GM23338 (cell line): ENCODE results near the gene SETD1B. TPM values are rescaled to one million over a fixed set of nuclear protein-coding genes. Genes with fewer than 3 reads are reported as not detected.
"Not testable (repeated sequence)": the region's sequence is repeated elsewhere in the genome, so short reads cannot be mapped to it uniquely, and the experiment has no call there.

Experiments
- ATAC-seq: fragments of 200-7000 bp; cut with Tn5 transposase; 3 replicates; pipeline ENCODE4 v1.9.1; 2020
- DNase-seq: peaks from one replicate; pipeline ENCODE4 v3.0.0-alpha.2; 2015; ENCODE audit warnings: low spot score
- H2AFZ ChIP-seq: fragments of 200-600 bp; sonication (generic); 2 replicates; pipeline ENCODE4 v1.8.0; 2016; ENCODE audit warnings: antibody characterized with exemption, mild to moderate bottlenecking, moderate library complexity
- H3F3A ChIP-seq: fragments of 200-600 bp; sonication (generic); replicated peaks from 2 replicates; pipeline ENCODE4 v1.8.0; 2017; ENCODE audit warnings: antibody characterized with exemption, mixed run types, low read depth
- H3K27ac ChIP-seq: fragments of 200-600 bp; sonication (generic); 2 replicates; pipeline ENCODE4 v1.6.1; 2016; ENCODE audit warnings: low read depth
- H3K27me3 ChIP-seq: fragments of 200-600 bp; sonication (generic); 2 replicates; pipeline ENCODE4 v1.8.0; 2016; ENCODE audit warnings: mild to moderate bottlenecking, mixed run types, moderate library complexity; ENCODE audit not compliant: insufficient read depth
- H3K36me3 ChIP-seq: fragments of 200-600 bp; sonication (generic); 2 replicates; pipeline ENCODE4 v1.8.0; 2016; ENCODE audit warnings: mild to moderate bottlenecking; ENCODE audit not compliant: insufficient read depth
- H3K4me1 ChIP-seq: fragments of 200-600 bp; sonication (generic); 2 replicates; pipeline ENCODE4 v1.8.0; 2016; ENCODE audit warnings: mild to moderate bottlenecking, moderate library complexity; ENCODE audit not compliant: insufficient read depth
- H3K4me2 ChIP-seq: fragments of 200-600 bp; sonication (generic); 2 replicates; pipeline ENCODE4 v1.7.1; 2017; ENCODE audit warnings: mixed run types
- H3K4me3 ChIP-seq: fragments of 200-600 bp; sonication (generic); 2 replicates; pipeline ENCODE4 v1.6.1; 2016; ENCODE audit warnings: mixed run types
- H3K79me2 ChIP-seq: fragments of 200-600 bp; sonication (generic); replicated peaks from 2 replicates; pipeline ENCODE4 v1.8.0; 2017; ENCODE audit warnings: mild to moderate bottlenecking; ENCODE audit not compliant: insufficient read depth
- H3K9me2 ChIP-seq: fragments of 200-600 bp; sonication (generic); 2 replicates; pipeline ENCODE4 v1.8.0; 2017; ENCODE audit not compliant: insufficient read depth
- H4K20me1 ChIP-seq: fragments of 200-600 bp; sonication (generic); replicated peaks from 2 replicates; pipeline ENCODE4 v1.8.0; 2017; ENCODE audit warnings: mild to moderate bottlenecking; ENCODE audit not compliant: insufficient read depth
- H3K27ac Mint-ChIP-seq: 2 replicates; pipeline ENCODE4 v1.8.0; 2020; ENCODE audit warnings: inconsistent platforms, mild to moderate bottlenecking, moderate library complexity, mixed read lengths
- H3K27me3 Mint-ChIP-seq: 3 replicates; pipeline ENCODE4 v1.8.0; 2022; ENCODE audit warnings: low read depth, mild to moderate bottlenecking, moderate library complexity, mixed read lengths, inconsistent platforms; ENCODE audit not compliant: insufficient read depth, poor library complexity
- H3K36me3 Mint-ChIP-seq: 3 replicates; pipeline ENCODE4 v1.8.0; 2021; ENCODE audit warnings: low read depth, mild to moderate bottlenecking, inconsistent platforms, moderate library complexity, mixed read lengths
- H3K4me1 Mint-ChIP-seq: 3 replicates; pipeline ENCODE4 v1.8.0; 2020; ENCODE audit warnings: mild to moderate bottlenecking, inconsistent platforms, mixed read lengths
- H3K4me3 Mint-ChIP-seq: 3 replicates; pipeline ENCODE4 v1.8.0; 2021; ENCODE audit warnings: moderate library complexity, mild to moderate bottlenecking, inconsistent platforms, mixed read lengths
- H3K9me3 Mint-ChIP-seq: 3 replicates; pipeline ENCODE4 v1.8.0; 2020; ENCODE audit warnings: moderate library complexity, mild to moderate bottlenecking, inconsistent platforms, mixed read lengths
- CREB1 ChIP-seq: fragments of 250-450 bp; sonication (Bioruptor Pico); IDR thresholded peaks from 2 replicates; pipeline ENCODE4 v1.5.0; 2020; ENCODE audit warnings: low read depth, mild to moderate bottlenecking, moderate library complexity
- CTCF ChIP-seq, 2 experiments: fragments of 200-600 bp in 1 of 2; sonication (generic) in 1 of 2; conservative IDR thresholded peaks; 2 replicates each; pipeline versions ENCODE4 v1.5.1 to v1.6.1; 2016 to 2017; ENCODE audit warnings: antibody characterized with exemption in 2 of 2, low read depth in 2 of 2, mild to moderate bottlenecking in 2 of 2, moderate library complexity in 1 of 2
- ETS1 ChIP-seq: IDR thresholded peaks from 2 replicates; pipeline ENCODE4 v1.6.1; 2016; ENCODE audit warnings: antibody characterized with exemption
- EZH2phosphoT487 ChIP-seq: fragments of 200-600 bp; sonication (generic); IDR thresholded peaks from one replicate; pipeline ENCODE4 v1.8.1; 2018; ENCODE audit warnings: antibody characterized with exemption; ENCODE audit not compliant: unreplicated experiment
- JUNB ChIP-seq: IDR thresholded peaks from one replicate; pipeline ENCODE4 v1.6.1; 2016; ENCODE audit warnings: antibody characterized with exemption; ENCODE audit not compliant: unreplicated experiment
- NANOG ChIP-seq: IDR thresholded peaks from 2 replicates; pipeline ENCODE4 v1.6.1; 2016; ENCODE audit warnings: antibody characterized with exemption, borderline replicate concordance
- POLR2AphosphoS5 ChIP-seq: IDR thresholded peaks from 2 replicates; pipeline ENCODE4 v1.6.1; 2016; ENCODE audit warnings: antibody characterized with exemption, low read depth
- REST ChIP-seq: IDR thresholded peaks from one replicate; pipeline ENCODE4 v1.6.1; 2018; ENCODE audit warnings: antibody characterized with exemption; ENCODE audit not compliant: unreplicated experiment
- STAT1 ChIP-seq: IDR thresholded peaks from one replicate; pipeline ENCODE4 v1.6.1; 2016; ENCODE audit warnings: antibody characterized with exemption; ENCODE audit not compliant: unreplicated experiment
- ZNF114 ChIP-seq: fragments of 250-450 bp; sonication (Bioruptor Pico); IDR thresholded peaks from 2 replicates; pipeline ENCODE4 v1.5.0; 2020; ENCODE audit warnings: mild to moderate bottlenecking, moderate library complexity
- ZNF331 ChIP-seq: fragments of 250-450 bp; sonication (Bioruptor Pico); IDR thresholded peaks from 2 replicates; pipeline ENCODE4 v1.5.0; 2020; ENCODE audit warnings: low read depth, mild to moderate bottlenecking, moderate library complexity
- ZNF462 ChIP-seq: fragments of 250-450 bp; sonication (Bioruptor Pico); IDR thresholded peaks from 2 replicates; pipeline ENCODE4 v1.5.0; 2020; ENCODE audit warnings: mild to moderate bottlenecking, moderate library complexity
- polyA plus RNA-seq: library from polyadenylated mRNA; unstranded; fragments of >200 nt; fragmentation: Nextera tagmentation; extraction: Ambion mirVana; gene quantifications from 2 replicates; pipeline ENCODE4 v1.2.1, GENCODE V29; 2016
- total RNA-seq: library from RNA; depleted of rRNA; stranded (reverse); fragments of >200 nt; shearing (Covaris generic); gene quantifications from 2 replicates; pipeline ENCODE4 v1.2.3, GENCODE V29; 2014

The SETD1B gene
- total and polyA plus RNA-seq, 2 experiments from 2014 or later, result 3.1 to 8.7 TPM

- H3K27me3 Mint-ChIP-seq, result no peaks in the 10 kb centered on the region
- no peaks in the 10 kb centered on the region for H3K36me3 ChIP-seq
- H2AFZ ChIP-seq, result no peak overlapping the region
- DNase-seq, result no peak
- no peaks in the 10 kb centered on the region for H3K4me1 ChIP-seq
- H3K36me3 Mint-ChIP-seq, result no peaks in the 10 kb centered on the region
- H3K9me3 Mint-ChIP-seq, result no peaks in the 10 kb centered on the region
- H3K27me3 ChIP-seq, result no peaks in the 10 kb centered on the region
- no peaks in the 10 kb centered on the region for H3K79me2 ChIP-seq
- peaks cover 3% of the 10 kb centered on the region; the same call in 1 of the 3 replicates for H3K4me1 Mint-ChIP-seq
- no peak overlapping the region for H3K4me3 ChIP-seq
- ATAC-seq, result no peak
- no peak overlapping the region for H3K27ac ChIP-seq
- TF ChIP-seq ETS1, result no peak
- TF ChIP-seq NANOG, result no peak
- no peak for TF ChIP-seq STAT1
- no peak for TF ChIP-seq JUNB
- no peak for TF ChIP-seq POLR2AphosphoS5
- TF ChIP-seq ZNF114 (CRISPR knock-in tag), result no peak
- TF ChIP-seq ZNF462 (CRISPR knock-in tag), result no peak
- no peak for TF ChIP-seq CTCF (conservative IDR thresholded peaks at IDR 0.05; ENCODE audit: low read depth in 2 of 2)
- no peak for TF ChIP-seq EZH2phosphoT487
- no peak for TF ChIP-seq REST
- no peak for TF ChIP-seq CREB1 (CRISPR knock-in tag)
- TF ChIP-seq ZNF331 (CRISPR knock-in tag), result no peak
- no peak overlapping the region for H3K4me3 Mint-ChIP-seq
- H3K27ac Mint-ChIP-seq, result no peak overlapping the region
- H4K20me1 ChIP-seq, result no peaks in the 10 kb centered on the region
- 0 out of 2 replicates have a peak, but pooled peaks cover 4% of the 10 kb centered on the region for H3F3A ChIP-seq
- no peaks in the 10 kb centered on the region for H3K9me2 ChIP-seq
- H3K4me2 ChIP-seq, result no peak overlapping the region
Measured at GRCh38 chr12:121866331-121866730, 62.5 kb downstream of the SETD1B start.

GRCh38 chr12:121869229-121869628 is 65.4 kb downstream of the SETD1B start:
- H3K36me3 Mint-ChIP-seq, H3K79me2 ChIP-seq, H3K4me1 Mint-ChIP-seq, H3F3A ChIP-seq, H3K9me2 ChIP-seq, ATAC-seq, H3K27me3 ChIP-seq, H3K4me3 Mint-ChIP-seq, H3K36me3 ChIP-seq, H3K27ac ChIP-seq, H3K27ac Mint-ChIP-seq, H3K27me3 Mint-ChIP-seq, H2AFZ ChIP-seq, H3K4me2 ChIP-seq, H3K4me1 ChIP-seq, H3K4me3 ChIP-seq, DNase-seq, H4K20me1 ChIP-seq, H3K9me3 Mint-ChIP-seq: not testable (repeated sequence)
